K562 (cell line): Measurements from ENCODE around the gene TMEM132D. TPM values are rescaled to one million over a fixed set of nuclear protein-coding genes. Genes with fewer than 3 reads are reported as not detected.

ENCODE experiments used
- ATAC-seq: fragments of 200-7000 bp; cut with Tn5 transposase; 3 replicates; pipeline ENCODE4 v1.9.1; 2020; ENCODE audit warnings: moderate library complexity
- BruUV-seq: library from RNA; stranded (reverse); fragments of 400-500 nt; replicated peaks from 2 replicates; lab custom pipeline; 2021; lab: Mats Ljungman, UMichigan
- CTCF ChIA-PET: fragments of 300-600 bp; formaldehyde crosslinking; extraction: SDS; loops from one replicate; lab custom pipeline; 2021; ENCODE audit warnings: low intra/inter-chr PET ratio; lab: Yijun Ruan, JAX
- POLR2A ChIA-PET: fragments of 300-600, 350-650 bp; sonication (Branson Sonifier 250); formaldehyde crosslinking; extraction: SDS; loops from one replicate; lab custom pipeline; 2021; ENCODE audit warnings: antibody characterized with exemption, inconsistent platforms; lab: Yijun Ruan, JAX
- DNase-seq, 4 experiments: peaks; one replicate each; pipeline versions ENCODE4 v3.0.0 to v3.0.0-alpha.2; 2011 to 2018; ENCODE audit warnings: low spot score in 3 of 4, mixed read lengths in 3 of 4; ENCODE audit errors: extremely low read depth in 1 of 4
- FAIRE-seq: peaks from 2 replicates; lab custom pipeline; 2011; peaks lifted over from hg19 to GRCh38; lab: Jason Lieb, UNC
- H2AFZ ChIP-seq: 2 replicates; pipeline ENCODE4 v1.6.0; 2011; ENCODE audit warnings: low read depth, low read length, control low read depth, inconsistent platforms
- H3K27ac ChIP-seq: fragments of 200-600 bp; 3 replicates; pipeline ENCODE4 v1.8.0; 2011; ENCODE audit warnings: low read depth, mild to moderate bottlenecking, control low read depth, inconsistent platforms, low read length, moderate library complexity, mixed read lengths; ENCODE audit errors: extremely low read depth
- H3K27me3 ChIP-seq, 2 experiments: fragments of 300-600 bp in 1 of 2; 2 replicates in 1 of 2; 3 replicates in 1 of 2; pipeline versions ENCODE4 v1.6.0 to v1.8.0; 2011; ENCODE audit warnings: inconsistent platforms in 2 of 2, low read length in 2 of 2, mild to moderate bottlenecking in 1 of 2, mixed read lengths in 1 of 2, moderate library complexity in 1 of 2; ENCODE audit not compliant: control insufficient read depth in 2 of 2, insufficient read depth in 2 of 2
- H3K36me3 ChIP-seq: fragments of 300-600 bp; 3 replicates; pipeline ENCODE4 v1.8.0; 2011; ENCODE audit warnings: mild to moderate bottlenecking, low read length, inconsistent platforms; ENCODE audit not compliant: control insufficient read depth, insufficient read depth
- H3K4me1 ChIP-seq, 2 experiments: fragments of 200-600 bp in 1 of 2; replicated peaks in 1 of 2; 2 replicates in 1 of 2; 3 replicates in 1 of 2; pipeline versions ENCODE4 v1.5.1 to v1.8.0; 2011; ENCODE audit warnings: inconsistent platforms in 2 of 2, low read length in 2 of 2, mild to moderate bottlenecking in 1 of 2, mixed read lengths in 1 of 2, moderate library complexity in 1 of 2; ENCODE audit not compliant: control insufficient read depth in 2 of 2, insufficient read depth in 2 of 2
- H3K4me2 ChIP-seq: 2 replicates; pipeline ENCODE4 v1.6.1; 2011; ENCODE audit warnings: low read length, control low read depth, inconsistent platforms, mixed read lengths; ENCODE audit not compliant: insufficient read depth
- H3K4me3 ChIP-seq: fragments of 200-600 bp; sonication (generic), shearing (Covaris generic); 2 replicates; pipeline ENCODE4 v1.5.1; 2016; ENCODE audit warnings: control low read depth, inconsistent platforms
- H3K79me2 ChIP-seq: fragments of 200-600 bp; 3 replicates; pipeline ENCODE4 v1.8.0; 2011; ENCODE audit warnings: low read length, inconsistent platforms; ENCODE audit not compliant: control insufficient read depth, insufficient read depth
- H3K9ac ChIP-seq, 2 experiments: 2 replicates each; pipeline versions ENCODE4 v1.6.0 to v1.6.1; 2011; ENCODE audit warnings: low read depth in 2 of 2, low read length in 2 of 2, control low read depth in 1 of 2, inconsistent platforms in 1 of 2, mild to moderate bottlenecking in 1 of 2, mixed read lengths in 1 of 2; ENCODE audit not compliant: insufficient read depth in 1 of 2
- H3K9me1 ChIP-seq: one replicate; pipeline ENCODE4 v1.6.0; 2011; ENCODE audit warnings: inconsistent platforms, mild to moderate bottlenecking, low read length, moderate library complexity; ENCODE audit not compliant: control insufficient read depth, insufficient read depth
- H3K9me3 ChIP-seq: replicated peaks from 2 replicates; pipeline ENCODE4 v1.5.1; 2011; ENCODE audit warnings: low read depth, low read length, inconsistent platforms; ENCODE audit not compliant: control insufficient read depth, insufficient read depth
- H4K20me1 ChIP-seq: replicated peaks from 2 replicates; pipeline ENCODE4 v1.6.1; 2011; ENCODE audit warnings: low read length, inconsistent platforms, mixed read lengths; ENCODE audit not compliant: control insufficient read depth, insufficient read depth
- ASH1L ChIP-seq: fragments of 450-650 bp; IDR thresholded peaks from 2 replicates; pipeline ENCODE4 v1.6.1; 2018; ENCODE audit warnings: borderline replicate concordance, mild to moderate bottlenecking, low read depth; ENCODE audit not compliant: partially characterized antibody
- ERF ChIP-seq: fragments of 450-650 bp; formaldehyde crosslinking; IDR thresholded peaks from 2 replicates; pipeline ENCODE4 v1.4.0; 2020; ENCODE audit warnings: mild to moderate bottlenecking, mixed read lengths
- HCFC1 ChIP-seq: IDR thresholded peaks from 2 replicates; pipeline ENCODE4 v1.6.1; 2012; ENCODE audit warnings: low read depth, low read length, improper control_type of control experiment
- MTF1 ChIP-seq: fragments of 250-450 bp; sonication (Bioruptor Pico); IDR thresholded peaks from 2 replicates; pipeline ENCODE4 v1.9.0; 2021; ENCODE audit warnings: moderate library complexity, mild to moderate bottlenecking, inconsistent platforms, borderline replicate concordance
- NCOR1 ChIP-seq: fragments of 450-650 bp; IDR thresholded peaks from 2 replicates; pipeline ENCODE4 v1.6.1; 2016; ENCODE audit warnings: mild to moderate bottlenecking, moderate library complexity
- PHB ChIP-seq: fragments of 250-450 bp; sonication (Bioruptor Pico); IDR thresholded peaks from 2 replicates; pipeline ENCODE4 v1.5.0; 2021
- ZNF277 ChIP-seq: fragments of 250-450 bp; sonication (Bioruptor Pico); IDR thresholded peaks from 2 replicates; pipeline ENCODE4 v1.8.0; 2022; ENCODE audit warnings: inconsistent platforms, mild to moderate bottlenecking, moderate library complexity, borderline replicate concordance
- WGBS: fragments of 100-300 bp; shearing (Covaris generic); methylation state at CpG from one replicate; pipeline ENCODE4 v1.1.6; 2016; ENCODE audit warnings: low coverage, mixed read lengths; ENCODE audit not compliant: insufficient coverage; ENCODE audit errors: missing lambda C conversion rate; 5-methylcytosine and 5-hydroxymethylcytosine counted together
- in situ Hi-C: fragments of 300-500 bp; cut with MboI; formaldehyde crosslinking; loops from 4 replicates; pipeline ENCODE4 v1.15.0; 2018; ENCODE audit warnings: inconsistent platforms, mixed read lengths
- intact Hi-C: fragments of 100-400 bp; cut with micrococcal nuclease; formaldehyde crosslinking; loops from 2 replicates; pipeline ENCODE4 v1.14.2; 2022
- polyA plus RNA-seq, 8 experiments: library from polyadenylated mRNA; depleted of rRNA in 4 of 8; stranded (reverse) in 5 of 8; unstranded in 3 of 8; fragments of >200 nt; fragmentation: Nextera tagmentation in 2 of 8; fragmentation: Illumina TruSeq in 1 of 8; extraction: Ambion mirVana in 2 of 8; extraction: Trizol in 1 of 8; gene quantifications; 2 replicates each; pipeline versions ENCODE4 v1.2.1 to v1.2.3, GENCODE V29; 2011 to 2014; ENCODE audit warnings: inconsistent platforms in 1 of 8, missing spikeins in 1 of 8
- total RNA-seq, 7 experiments: library from RNA; depleted of rRNA in 6 of 7; stranded (reverse); fragments of >200 nt in 6 of 7; fragmentation: Illumina TruSeq in 2 of 7; extraction: Trizol in 2 of 7; gene quantifications; 2 replicates each; pipeline versions ENCODE4 v1.2.1 to v1.2.3, GENCODE V29; 2011 to 2021; ENCODE audit warnings: low replicate concordance in 1 of 7
- TF ChIP-seq, protein P1 (sequence below): fragments of 250-450 bp; sonication (Bioruptor Pico); IDR thresholded peaks from 2 replicates; pipeline ENCODE4 v1.4.0; 2020; ENCODE audit warnings: borderline replicate concordance
- TF ChIP-seq, protein P2 (sequence below): fragments of 250-450 bp; sonication (Bioruptor Pico); IDR thresholded peaks from 2 replicates; pipeline ENCODE4 v1.5.0; 2021

Gene TMEM132D
- total and polyA plus RNA-seq, 9 of the 15 experiments (the other 6 are each of a cell fraction or from before 2014, with no cell fraction given): not detected

- intact Hi-C loops: no loop called here
Observed at GRCh38 chr12:129071362-129071761, 832.5 kb downstream of the TMEM132D start.

More at GRCh38 chr12:129071362-129071761, 832.5 kb downstream of the TMEM132D start:
- WGBS: 2% methylated on average over 4 of the region's 4 CpGs
- Histone ChIP-seq H4K20me1 (no peaks in the 10 kb centered on the region), H3K4me1 (no peaks in the 10 kb centered on the region), H2AFZ (no peak overlapping the region), H3K79me2 (no peaks in the 10 kb centered on the region), H3K9me1 (no peaks in the 10 kb centered on the region), H3K9me3 (no peaks in the 10 kb centered on the region), H3K27me3 (peaks cover 9 to 69% of the 10 kb centered on the region in 2 experiments; a peak in 4 of 5 replicates), H3K36me3 (no peaks in the 10 kb centered on the region), H3K4me2 (no peak overlapping the region), H3K9ac (no peak overlapping the region), H3K4me3 (no peak overlapping the region), H3K27ac (no peak overlapping the region)
- FAIRE-seq: no peak
- no TSS peak for BruUV-seq
- in situ Hi-C loops: no loop called here
- ChIA-PET CTCF (no interaction called here), POLR2A (no interaction called here)
- ATAC-seq: no peak
- TF ChIP-seq, protein P1, sequence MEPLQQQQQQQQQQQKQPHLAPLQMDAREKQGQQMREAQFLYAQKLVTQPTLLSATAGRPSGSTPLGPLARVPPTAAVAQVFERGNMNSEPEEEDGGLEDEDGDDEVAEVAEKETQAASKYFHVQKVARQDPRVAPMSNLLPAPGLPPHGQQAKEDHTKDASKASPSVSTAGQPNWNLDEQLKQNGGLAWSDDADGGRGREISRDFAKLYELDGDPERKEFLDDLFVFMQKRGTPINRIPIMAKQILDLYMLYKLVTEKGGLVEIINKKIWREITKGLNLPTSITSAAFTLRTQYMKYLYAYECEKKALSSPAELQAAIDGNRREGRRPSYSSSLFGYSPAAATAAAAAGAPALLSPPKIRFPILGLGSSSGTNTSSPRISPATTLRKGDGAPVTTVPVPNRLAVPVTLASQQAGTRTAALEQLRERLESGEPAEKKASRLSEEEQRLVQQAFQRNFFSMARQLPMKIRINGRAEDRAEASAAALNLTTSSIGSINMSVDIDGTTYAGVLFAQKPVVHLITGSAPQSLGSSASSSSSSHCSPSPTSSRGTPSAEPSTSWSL (CRISPR knock-in tag): no peak
- TF ChIP-seq MTF1 (CRISPR knock-in tag): no peak
- TF ChIP-seq HCFC1: no peak
- TF ChIP-seq NCOR1: no peak
- TF ChIP-seq, protein P2, sequence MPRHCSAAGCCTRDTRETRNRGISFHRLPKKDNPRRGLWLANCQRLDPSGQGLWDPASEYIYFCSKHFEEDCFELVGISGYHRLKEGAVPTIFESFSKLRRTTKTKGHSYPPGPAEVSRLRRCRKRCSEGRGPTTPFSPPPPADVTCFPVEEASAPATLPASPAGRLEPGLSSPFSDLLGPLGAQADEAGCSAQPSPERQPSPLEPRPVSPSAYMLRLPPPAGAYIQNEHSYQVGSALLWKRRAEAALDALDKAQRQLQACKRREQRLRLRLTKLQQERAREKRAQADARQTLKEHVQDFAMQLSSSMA (CRISPR knock-in tag): no peak
- no peak for TF ChIP-seq ZNF277 (CRISPR knock-in tag)
- TF ChIP-seq PHB (CRISPR knock-in tag): no peak
- no peak for TF ChIP-seq ERF (CRISPR knock-in tag)
- no peak for TF ChIP-seq ASH1L
- DNase-seq: no peak
